Measurements from ENCODE around the gene PDZRN3. TPM values are rescaled to one million over a fixed set of nuclear protein-coding genes. Genes with fewer than 3 reads are reported as not detected.

The PDZRN3 gene
- total RNA-seq, 1 donor from 2014 or later, result 4.1 TPM

- DNase-seq (ENCODE audit: low read depth), result no peak
- TF ChIP-seq, protein P1, sequence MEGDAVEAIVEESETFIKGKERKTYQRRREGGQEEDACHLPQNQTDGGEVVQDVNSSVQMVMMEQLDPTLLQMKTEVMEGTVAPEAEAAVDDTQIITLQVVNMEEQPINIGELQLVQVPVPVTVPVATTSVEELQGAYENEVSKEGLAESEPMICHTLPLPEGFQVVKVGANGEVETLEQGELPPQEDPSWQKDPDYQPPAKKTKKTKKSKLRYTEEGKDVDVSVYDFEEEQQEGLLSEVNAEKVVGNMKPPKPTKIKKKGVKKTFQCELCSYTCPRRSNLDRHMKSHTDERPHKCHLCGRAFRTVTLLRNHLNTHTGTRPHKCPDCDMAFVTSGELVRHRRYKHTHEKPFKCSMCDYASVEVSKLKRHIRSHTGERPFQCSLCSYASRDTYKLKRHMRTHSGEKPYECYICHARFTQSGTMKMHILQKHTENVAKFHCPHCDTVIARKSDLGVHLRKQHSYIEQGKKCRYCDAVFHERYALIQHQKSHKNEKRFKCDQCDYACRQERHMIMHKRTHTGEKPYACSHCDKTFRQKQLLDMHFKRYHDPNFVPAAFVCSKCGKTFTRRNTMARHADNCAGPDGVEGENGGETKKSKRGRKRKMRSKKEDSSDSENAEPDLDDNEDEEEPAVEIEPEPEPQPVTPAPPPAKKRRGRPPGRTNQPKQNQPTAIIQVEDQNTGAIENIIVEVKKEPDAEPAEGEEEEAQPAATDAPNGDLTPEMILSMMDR (IDR thresholded peaks at IDR 0.05; ENCODE audit: insufficient read depth, low read length, poor library complexity, severe bottlenecking), result no peak
- Histone ChIP-seq H3K4me3 (ENCODE audit: low read depth, low read length) (no peak overlapping the region), H3K27me3 (ENCODE audit: control insufficient read depth, insufficient read depth, low read length) (no peaks in the 10 kb centered on the region), H3K36me3 (ENCODE audit: control insufficient read depth, insufficient read depth, low read length) (no peaks in the 10 kb centered on the region)
Observed at GRCh38 chr3:73655197-73655596, 30.5 kb upstream of the PDZRN3 start.

- DNase-seq (ENCODE audit: low read depth), result no peak
Observed at GRCh38 chr3:73653877-73654276, 29.1 kb upstream of the PDZRN3 start.

GRCh38 chr3:73653351-73653750, 28.6 kb upstream of the PDZRN3 start:
- Histone ChIP-seq H3K36me3 (ENCODE audit: control insufficient read depth, insufficient read depth, low read length) (no peaks in the 10 kb centered on the region), H3K4me3 (ENCODE audit: low read depth, low read length) (no peak overlapping the region), H3K27me3 (ENCODE audit: control insufficient read depth, insufficient read depth, low read length) (no peaks in the 10 kb centered on the region)
- no peak for DNase-seq (ENCODE audit: low read depth)
- TF ChIP-seq, protein P1 (IDR thresholded peaks at IDR 0.05; ENCODE audit: insufficient read depth, low read length, poor library complexity, severe bottlenecking), result no peak

More at GRCh38 chr3:73653877-73654276, 29.1 kb upstream of the PDZRN3 start:
- TF ChIP-seq, protein P1 (IDR thresholded peaks at IDR 0.05; ENCODE audit: insufficient read depth, low read length, poor library complexity, severe bottlenecking), result no peak
- no peaks in the 10 kb centered on the region for H3K36me3 ChIP-seq (ENCODE audit: control insufficient read depth, insufficient read depth, low read length)
- H3K4me3 ChIP-seq (ENCODE audit: low read depth, low read length), result no peak overlapping the region
- H3K27me3 ChIP-seq (ENCODE audit: control insufficient read depth, insufficient read depth, low read length), result no peaks in the 10 kb centered on the region

GRCh38 chr3:73652896-73653295, 28.2 kb upstream of the PDZRN3 start:
- no peak overlapping the region for H3K4me3 ChIP-seq (ENCODE audit: low read depth, low read length)
- no peaks in the 10 kb centered on the region for H3K36me3 ChIP-seq (ENCODE audit: control insufficient read depth, insufficient read depth, low read length)
- TF ChIP-seq, protein P1 (IDR thresholded peaks at IDR 0.05; ENCODE audit: insufficient read depth, low read length, poor library complexity, severe bottlenecking), result no peak
- no peak for DNase-seq (ENCODE audit: low read depth)
- no peaks in the 10 kb centered on the region for H3K27me3 ChIP-seq (ENCODE audit: control insufficient read depth, insufficient read depth, low read length)

DNA sequence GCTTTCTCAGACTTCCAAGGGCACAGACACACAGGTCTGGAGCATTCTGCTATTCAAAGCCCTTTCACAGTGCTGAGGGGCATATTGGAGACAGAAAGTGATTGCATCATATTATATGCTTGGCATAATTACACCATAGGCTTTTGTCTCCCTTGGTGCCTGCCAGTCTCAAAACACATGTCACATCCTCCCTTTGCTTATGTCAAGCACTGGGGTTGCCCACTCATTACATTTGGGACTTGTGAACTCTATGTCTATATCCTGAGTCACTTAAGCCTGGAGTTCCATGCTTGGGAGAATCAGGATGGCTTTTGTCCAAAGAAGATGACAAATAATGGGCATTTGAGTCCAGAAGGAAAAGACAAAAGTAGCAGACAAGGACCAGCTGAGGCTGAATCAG, 12.3 kb upstream of the PDZRN3 start:
- Histone ChIP-seq H3K27me3 (ENCODE audit: control insufficient read depth, insufficient read depth, low read length) (no peaks in the 10 kb centered on the region), H3K36me3 (ENCODE audit: control insufficient read depth, insufficient read depth, low read length) (no peaks in the 10 kb centered on the region), H3K4me3 (ENCODE audit: low read depth, low read length) (no peak overlapping the region)
- TF ChIP-seq, protein P1 (IDR thresholded peaks at IDR 0.05; ENCODE audit: insufficient read depth, low read length, poor library complexity, severe bottlenecking), result no peak
- DNase-seq (ENCODE audit: low read depth), result no peak

DNA sequence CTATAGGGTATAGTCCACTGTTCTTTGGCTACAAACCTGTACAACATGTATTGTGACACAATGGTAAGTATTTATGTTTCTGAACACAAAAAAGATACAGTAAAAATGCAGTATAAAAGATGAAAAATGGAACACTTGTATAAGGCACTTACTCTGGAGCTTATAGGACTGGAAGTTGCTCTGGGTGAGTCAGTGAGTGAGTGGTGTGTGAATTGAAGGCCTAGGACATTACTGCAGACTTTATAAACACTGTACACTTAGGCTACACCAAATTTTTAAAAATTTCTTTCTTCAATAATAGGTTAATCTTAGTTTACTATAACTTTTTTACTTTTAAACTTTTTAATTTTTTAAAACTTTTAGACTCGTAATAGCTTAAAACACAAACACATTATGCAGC, 10.5 kb upstream of the PDZRN3 start:
- Histone ChIP-seq H3K36me3 (ENCODE audit: control insufficient read depth, insufficient read depth, low read length) (no peaks in the 10 kb centered on the region), H3K27me3 (ENCODE audit: control insufficient read depth, insufficient read depth, low read length) (no peaks in the 10 kb centered on the region), H3K4me3 (ENCODE audit: low read depth, low read length) (no peak overlapping the region)
- no peak for DNase-seq (ENCODE audit: low read depth)
- TF ChIP-seq, protein P1 (IDR thresholded peaks at IDR 0.05; ENCODE audit: insufficient read depth, low read length, poor library complexity, severe bottlenecking), result no peak

Data from kidney epithelial cell (primary cell).